GM19397 (cell line): ENCODE results near the gene ARID5B.

Experiments
- ATAC-seq: cut with Tn5 transposase; IDR thresholded peaks from one replicate; pipeline ENCODE4 v1.9.1; 2021; ENCODE audit warnings: mild to moderate bottlenecking, moderate library complexity; ENCODE audit not compliant: unreplicated experiment

ARID5B gene

GRCh38 chr10:61933859-61934555 lies 32.5 kb downstream of the ARID5B start:
- ATAC-seq, result no peak

DNA sequence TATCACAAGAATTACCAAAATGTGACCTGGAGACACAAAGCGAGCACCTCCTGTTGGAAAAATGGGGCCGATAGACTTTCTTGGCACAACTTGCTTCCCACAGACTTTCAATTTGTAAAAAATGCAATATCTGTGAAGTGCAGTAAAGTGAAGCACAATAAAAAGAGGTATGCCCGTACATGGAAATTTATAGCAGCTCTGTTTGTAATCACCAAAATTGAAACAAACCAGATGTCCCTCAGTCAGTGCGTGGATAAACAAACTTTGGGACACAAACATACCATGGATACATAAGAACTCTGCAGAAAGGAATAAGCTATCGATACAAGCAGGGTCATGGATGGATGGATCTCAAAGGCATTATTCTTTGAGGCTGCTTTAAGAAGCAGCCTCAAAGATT lies 33.6 kb downstream of the ARID5B start:
- ATAC-seq, result no peak

- ATAC-seq, result no peak
Observed at GRCh38 chr10:61936770-61937169, 35.3 kb downstream of the ARID5B start.

- no peak for ATAC-seq
Observed at GRCh38 chr10:61937631-61938351, 36.3 kb downstream of the ARID5B start.

GRCh38 chr10:61939902-61940301 lies 38.4 kb downstream of the ARID5B start:
- no peak for ATAC-seq

DNA sequence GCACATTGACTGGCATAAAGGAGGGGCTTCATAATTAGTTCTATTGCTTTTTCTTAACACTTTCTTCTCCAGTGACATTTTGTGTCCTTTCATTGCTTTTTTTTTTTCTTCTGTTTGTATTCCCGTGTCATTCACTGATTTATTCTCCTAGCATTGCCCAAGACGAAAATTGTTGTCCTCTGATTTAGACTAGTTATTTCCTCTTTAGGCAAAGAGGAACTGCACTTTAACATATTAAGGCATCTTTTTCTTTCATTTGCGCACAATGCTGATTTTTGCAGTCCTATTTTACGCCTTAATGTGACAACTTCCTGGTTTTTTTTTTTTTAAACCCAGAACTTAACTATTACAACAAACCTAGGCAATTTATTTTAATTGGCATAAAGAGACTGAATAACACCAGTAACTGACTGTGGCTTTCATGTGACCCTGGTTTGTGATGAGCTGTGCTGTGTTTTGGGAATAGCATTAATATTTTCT lies 39.7 kb downstream of the ARID5B start:
- no peak for ATAC-seq

GRCh38 chr10:61942604-61943461 lies 41.3 kb downstream of the ARID5B start:
- no peak for ATAC-seq

- no peak for ATAC-seq
Observed at GRCh38 chr10:61943674-61944378, 42.3 kb downstream of the ARID5B start.

GRCh38 chr10:61944410-61945147 lies 43.1 kb downstream of the ARID5B start:
- no peak for ATAC-seq

GRCh38 chr10:61949687-61950086 lies 48.2 kb downstream of the ARID5B start:
- no peak for ATAC-seq

DNA sequence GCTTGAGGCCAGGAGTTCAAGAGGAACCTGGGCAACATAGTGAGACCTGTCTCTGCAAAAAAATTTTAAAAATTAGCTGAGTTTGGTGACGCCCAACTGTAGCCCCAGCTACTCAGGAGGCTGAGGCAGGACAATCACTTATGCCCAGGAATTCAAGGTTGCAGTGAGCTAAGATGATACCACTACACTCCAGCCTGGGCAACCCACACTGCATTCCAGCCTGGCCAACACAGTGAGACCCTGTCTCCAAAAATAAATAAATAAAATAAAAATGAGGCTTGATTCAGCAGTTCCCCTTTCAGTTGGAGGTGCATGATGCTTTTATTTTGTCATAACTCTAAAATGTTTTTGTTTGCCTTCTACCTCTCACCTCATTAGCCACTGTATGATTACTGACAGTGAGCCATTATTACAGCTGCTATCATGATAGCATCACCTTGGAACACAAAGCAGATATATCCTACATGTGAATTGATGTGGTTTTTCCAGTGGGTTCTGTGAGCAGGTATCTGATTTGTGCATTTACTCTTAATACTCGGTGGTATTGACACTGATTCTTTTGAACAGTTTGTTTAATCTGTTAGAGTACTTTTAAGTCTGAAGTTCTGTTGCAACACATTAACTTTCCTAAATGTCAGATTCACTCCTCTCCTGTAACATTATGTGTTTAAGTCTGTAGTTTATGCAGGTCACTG lies 49.1 kb downstream of the ARID5B start:
- ATAC-seq, result no peak

GRCh38 chr10:61951144-61951483 lies 49.6 kb downstream of the ARID5B start:
- no peak for ATAC-seq

DNA sequence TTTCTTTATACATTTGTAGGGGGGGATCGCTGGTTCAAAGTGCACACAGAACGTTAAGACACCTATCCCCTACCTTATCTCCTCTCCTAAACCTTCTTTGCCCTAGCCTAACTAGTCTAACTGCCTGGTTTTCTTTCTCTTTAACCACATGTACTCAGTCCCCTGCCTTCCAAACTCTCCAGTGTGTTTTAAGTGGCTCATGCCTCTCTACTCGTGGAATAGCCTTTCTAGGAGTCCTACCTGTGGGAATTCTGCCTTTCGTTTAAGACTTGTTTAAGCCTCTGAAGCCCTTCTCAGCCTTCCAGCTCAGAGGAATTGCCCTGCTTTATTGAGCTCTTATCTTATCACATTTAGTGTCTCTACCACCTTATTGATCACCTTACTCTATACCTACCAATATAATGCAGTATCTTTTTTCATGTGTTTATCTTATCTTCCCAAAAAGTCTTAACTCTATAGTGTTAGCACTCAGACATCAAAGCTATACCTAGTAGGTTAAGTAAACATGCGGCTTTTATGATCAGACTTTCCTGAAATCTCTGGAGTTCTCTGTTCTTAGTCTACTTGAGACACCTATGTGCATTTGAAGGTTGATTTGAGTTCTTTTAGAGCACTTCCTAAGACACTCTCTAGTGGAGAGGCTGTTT lies 50.7 kb downstream of the ARID5B start:
- ATAC-seq, result no peak

- ATAC-seq, result no peak
Observed at GRCh38 chr10:61953183-61953582, 51.7 kb downstream of the ARID5B start.

- no peak for ATAC-seq
Observed at GRCh38 chr10:61957806-61958205, 56.3 kb downstream of the ARID5B start.

DNA sequence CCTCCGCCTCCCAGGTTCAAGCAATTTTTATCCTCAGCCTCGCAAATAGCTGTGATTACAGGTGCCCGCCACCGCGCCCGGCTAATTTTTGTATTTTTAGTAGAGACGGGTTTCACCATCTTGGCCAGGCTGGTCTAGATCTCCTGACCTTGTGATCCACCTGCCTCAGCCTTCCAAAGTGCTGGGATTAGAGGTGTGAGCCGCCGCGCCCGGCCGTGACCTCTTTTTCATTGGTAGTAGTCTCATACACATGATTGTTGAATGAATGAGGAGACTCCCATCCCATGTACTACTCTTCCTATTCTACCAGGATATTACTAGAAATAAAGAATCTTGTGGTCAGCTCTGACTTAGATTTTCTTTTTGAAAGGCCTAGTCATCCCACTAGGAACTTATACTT lies 56.8 kb downstream of the ARID5B start:
- ATAC-seq, result no peak

DNA sequence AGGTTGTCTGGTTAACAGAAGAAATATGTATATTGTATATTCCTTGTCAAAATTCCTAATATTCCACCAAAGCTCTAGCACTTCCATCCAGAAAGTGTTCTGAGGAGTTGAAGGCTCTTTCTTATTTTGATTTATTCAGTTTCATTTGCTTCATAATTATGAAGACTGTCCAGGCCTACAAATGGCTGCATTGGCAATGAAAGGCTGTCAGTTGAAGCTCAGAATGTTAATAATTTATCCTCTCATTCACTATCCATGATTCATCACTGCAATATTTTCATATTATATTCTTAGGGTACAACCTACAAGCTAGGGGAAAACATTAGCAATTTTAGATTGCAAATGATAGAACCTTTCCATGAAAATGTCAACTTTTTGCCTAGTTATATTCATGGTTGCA lies 57.3 kb downstream of the ARID5B start:
- no peak for ATAC-seq

GRCh38 chr10:61959814-61960213 lies 58.3 kb downstream of the ARID5B start:
- ATAC-seq, result no peak

- no peak for ATAC-seq
Observed at GRCh38 chr10:61960396-61961120, 59.1 kb downstream of the ARID5B start.
